Measurements from ENCODE around the gene PLEKHA7.
"Not testable (repeated sequence)": the region's sequence is repeated elsewhere in the genome, so short reads cannot be mapped to it uniquely, and the experiment has no call there.

PLEKHA7 gene

DNA sequence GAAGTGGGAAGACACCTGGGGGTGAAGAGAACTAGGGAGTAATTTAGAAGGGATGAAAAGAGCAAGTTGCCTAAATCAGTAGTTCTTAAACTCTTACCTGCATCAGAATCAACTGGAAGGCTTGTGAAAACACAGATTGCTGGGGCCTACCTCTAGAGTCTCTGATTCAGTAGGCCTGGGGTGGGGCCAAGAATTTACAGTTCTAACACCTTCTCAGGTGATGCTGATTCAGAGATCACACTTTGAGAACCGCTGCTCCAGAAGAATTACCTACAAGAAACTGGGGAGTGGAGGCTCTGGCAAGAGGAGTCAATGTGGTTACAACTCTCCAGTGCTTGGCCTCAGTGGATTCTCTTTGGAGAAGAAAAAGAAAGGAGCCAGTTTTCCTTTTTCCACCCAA lies 147.1 kb downstream of the PLEKHA7 start:
- TF ChIP-seq, protein P1, sequence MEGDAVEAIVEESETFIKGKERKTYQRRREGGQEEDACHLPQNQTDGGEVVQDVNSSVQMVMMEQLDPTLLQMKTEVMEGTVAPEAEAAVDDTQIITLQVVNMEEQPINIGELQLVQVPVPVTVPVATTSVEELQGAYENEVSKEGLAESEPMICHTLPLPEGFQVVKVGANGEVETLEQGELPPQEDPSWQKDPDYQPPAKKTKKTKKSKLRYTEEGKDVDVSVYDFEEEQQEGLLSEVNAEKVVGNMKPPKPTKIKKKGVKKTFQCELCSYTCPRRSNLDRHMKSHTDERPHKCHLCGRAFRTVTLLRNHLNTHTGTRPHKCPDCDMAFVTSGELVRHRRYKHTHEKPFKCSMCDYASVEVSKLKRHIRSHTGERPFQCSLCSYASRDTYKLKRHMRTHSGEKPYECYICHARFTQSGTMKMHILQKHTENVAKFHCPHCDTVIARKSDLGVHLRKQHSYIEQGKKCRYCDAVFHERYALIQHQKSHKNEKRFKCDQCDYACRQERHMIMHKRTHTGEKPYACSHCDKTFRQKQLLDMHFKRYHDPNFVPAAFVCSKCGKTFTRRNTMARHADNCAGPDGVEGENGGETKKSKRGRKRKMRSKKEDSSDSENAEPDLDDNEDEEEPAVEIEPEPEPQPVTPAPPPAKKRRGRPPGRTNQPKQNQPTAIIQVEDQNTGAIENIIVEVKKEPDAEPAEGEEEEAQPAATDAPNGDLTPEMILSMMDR (IDR thresholded peaks at IDR 0.05) = no peak
- no peaks in the 10 kb centered on the region for H3K27me3 ChIP-seq
- no peak overlapping the region for H3K4me3 ChIP-seq
- H3K27ac ChIP-seq = no peak overlapping the region
- H3K36me3 ChIP-seq = peaks cover 0 to 7% (median 0%) of the 10 kb centered on the region in 3 donors
- no peaks in the 10 kb centered on the region for H3K4me1 ChIP-seq
- no peaks in the 10 kb centered on the region for H3K9me3 ChIP-seq
- DNase-seq = no peak
- intact Hi-C loops (cut with DNase I; ENCODE audit: low total_unique reads) = no loop called here

DNA sequence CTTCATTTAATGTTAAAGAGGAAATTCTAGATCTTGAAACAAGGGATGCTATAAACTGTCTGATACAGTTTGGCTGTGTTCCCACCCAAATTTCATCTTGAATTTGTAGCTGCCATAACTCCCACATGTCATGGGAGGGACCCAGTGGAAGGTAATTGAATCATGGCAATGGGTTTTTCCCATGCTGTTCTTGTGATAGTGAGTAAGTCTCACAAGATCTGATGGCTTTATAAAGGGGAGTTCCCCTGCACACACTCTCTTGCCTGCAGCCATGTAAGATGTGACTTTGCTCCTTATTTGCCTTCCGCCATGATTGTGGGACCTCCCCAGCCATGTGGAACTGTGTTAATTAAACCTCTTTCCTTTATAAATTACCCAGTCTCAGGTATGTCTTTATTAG lies 149.8 kb downstream of the PLEKHA7 start:
- H3K4me1 ChIP-seq; H3K27me3 ChIP-seq; H3K4me3 ChIP-seq; H3K9me3 ChIP-seq; intact Hi-C loops (cut with DNase I; ENCODE audit: low total_unique reads); H3K27ac ChIP-seq; H3K36me3 ChIP-seq; DNase-seq: not testable (repeated sequence)

DNA sequence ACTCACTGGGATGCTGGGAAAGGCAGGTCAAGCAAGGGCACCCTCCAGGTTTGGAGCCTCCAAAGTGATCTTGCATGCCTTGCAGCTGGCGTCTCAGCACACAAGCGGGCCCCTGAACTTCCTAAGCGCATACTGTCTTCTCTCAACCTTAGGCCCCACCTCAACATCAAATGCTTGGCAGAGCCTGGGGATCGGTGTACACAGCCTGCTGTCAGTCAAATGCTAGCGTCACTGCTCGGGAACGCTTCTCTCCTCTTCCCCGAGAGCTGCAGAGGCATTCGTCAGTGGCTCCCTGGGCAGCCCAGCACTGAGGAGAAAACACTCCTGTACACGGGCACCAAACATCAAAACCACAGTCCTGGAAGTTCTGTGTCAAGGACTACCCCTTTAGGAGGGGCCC lies 150.8 kb downstream of the PLEKHA7 start:
- Histone ChIP-seq H3K4me1 (no peaks in the 10 kb centered on the region), H3K4me3 (no peak overlapping the region), H3K27ac (no peak overlapping the region), H3K9me3 (no peaks in the 10 kb centered on the region), H3K27me3 (no peaks in the 10 kb centered on the region), H3K36me3 (peaks cover 0 to 4% (median 0%) of the 10 kb centered on the region in 3 donors)
- intact Hi-C loops (cut with DNase I; ENCODE audit: low total_unique reads) = no loop called here
- TF ChIP-seq, protein P1 (IDR thresholded peaks at IDR 0.05) = no peak
- DNase-seq = no peak

DNA sequence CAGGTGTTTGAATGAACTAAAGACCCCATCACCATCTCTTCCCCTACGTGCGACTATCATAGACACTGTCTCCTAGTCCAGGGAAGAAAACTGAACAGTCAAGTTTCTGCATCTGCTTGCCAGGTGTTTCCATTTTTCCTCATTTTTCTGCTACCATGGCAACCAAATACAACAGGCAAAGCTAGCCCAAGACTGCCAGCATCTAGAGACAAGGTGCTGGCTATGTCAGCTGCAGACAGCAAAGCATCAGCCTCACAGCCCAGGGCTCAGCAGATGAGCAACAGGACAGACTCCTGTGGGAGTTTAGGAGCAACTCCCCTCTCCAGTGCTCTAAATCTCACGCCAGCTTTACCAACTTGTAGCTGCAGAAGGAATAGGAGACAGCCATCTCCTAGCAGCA lies 151.5 kb downstream of the PLEKHA7 start:
- DNase-seq = no peak
- intact Hi-C loops (cut with DNase I; ENCODE audit: low total_unique reads) = no loop called here
- H3K4me3 ChIP-seq = no peak overlapping the region
- H3K36me3 ChIP-seq = no peaks in the 10 kb centered on the region
- TF ChIP-seq, protein P1 (IDR thresholded peaks at IDR 0.05) = no peak
- no peaks in the 10 kb centered on the region for H3K4me1 ChIP-seq
- H3K27me3 ChIP-seq = no peaks in the 10 kb centered on the region
- H3K27ac ChIP-seq = no peak overlapping the region
- no peaks in the 10 kb centered on the region for H3K9me3 ChIP-seq

DNA sequence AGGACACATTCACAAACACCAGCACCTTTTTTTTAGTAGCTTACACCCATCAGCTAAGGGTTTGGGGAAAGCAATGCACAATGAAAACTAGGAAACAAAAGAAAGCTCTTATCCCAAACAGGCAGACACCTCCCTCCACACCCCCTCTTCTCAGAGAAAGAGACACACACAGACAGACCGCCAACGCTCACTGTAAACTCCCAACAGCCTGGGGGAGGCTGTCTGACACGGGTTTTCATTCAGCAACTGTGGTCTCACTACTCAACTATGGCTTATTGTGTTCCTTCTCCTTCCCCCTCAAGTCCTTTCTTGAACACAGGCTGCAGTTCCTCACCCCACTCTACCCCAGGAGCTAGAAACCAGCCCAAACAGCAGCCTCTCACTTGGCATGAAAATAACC lies 152.4 kb downstream of the PLEKHA7 start:
- Histone ChIP-seq H3K27me3 (no peaks in the 10 kb centered on the region), H3K4me3 (no peak overlapping the region)
- intact Hi-C loops (cut with DNase I; ENCODE audit: low total_unique reads) = no loop called here

DNA sequence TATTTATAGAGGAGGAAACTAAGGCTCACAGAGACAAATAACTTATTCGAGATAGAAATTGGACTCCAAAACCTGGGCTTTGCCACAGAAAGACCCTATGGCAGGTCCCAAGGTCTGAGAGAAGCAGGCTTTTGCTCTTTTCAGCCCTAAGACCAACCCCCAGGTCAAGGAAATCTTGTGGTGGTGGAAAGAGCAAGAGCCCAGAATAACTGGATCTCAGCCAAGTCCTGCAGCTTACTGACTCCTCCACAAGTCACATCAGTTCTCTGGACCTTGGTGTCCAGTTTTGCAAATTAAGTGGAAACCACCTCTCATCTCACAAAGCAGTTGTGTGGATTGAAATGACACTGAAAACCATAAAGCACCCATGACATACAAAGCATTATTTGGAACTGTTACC lies 153.6 kb downstream of the PLEKHA7 start:
- no peaks in the 10 kb centered on the region for H3K4me1 ChIP-seq
- intact Hi-C loops (cut with DNase I; ENCODE audit: low total_unique reads) = no loop called here
- TF ChIP-seq, protein P1 (IDR thresholded peaks at IDR 0.05) = no peak
- peaks cover 0 to 2% (median 0%) of the 10 kb centered on the region in 3 donors for H3K36me3 ChIP-seq
- DNase-seq = no peak
- H3K9me3 ChIP-seq = no peaks in the 10 kb centered on the region
- no peak overlapping the region for H3K27ac ChIP-seq
- no peak overlapping the region for H3K4me3 ChIP-seq
- no peaks in the 10 kb centered on the region for H3K27me3 ChIP-seq

More for the DNA sequence above, 152.4 kb downstream of the PLEKHA7 start:
- H3K36me3 ChIP-seq = no peaks in the 10 kb centered on the region
- H3K4me1 ChIP-seq = no peaks in the 10 kb centered on the region
- no peak for DNase-seq
- no peak overlapping the region for H3K27ac ChIP-seq
- H3K9me3 ChIP-seq = no peaks in the 10 kb centered on the region
- TF ChIP-seq, protein P1 (IDR thresholded peaks at IDR 0.05) = no peak

Data from tibial artery (tissue), 4 donors.